H1 (cell line): Measurements from ENCODE around the gene MAP7D2. TPM values are rescaled to one million over a fixed set of nuclear protein-coding genes. Genes with fewer than 3 reads are reported as not detected.

ENCODE experiments used
- BRCA1 ChIP-seq: IDR thresholded peaks from 2 replicates; pipeline ENCODE4 v1.6.1; 2012; ENCODE audit warnings: low read depth, low read length, improper control_type of control experiment
- CEBPB ChIP-seq: IDR thresholded peaks from 2 replicates; pipeline ENCODE4 v1.6.1; 2012; ENCODE audit warnings: low read depth, low read length
- CHD2 ChIP-seq: IDR thresholded peaks from 2 replicates; pipeline ENCODE4 v1.6.1; 2012; ENCODE audit warnings: low read length, improper control_type of control experiment
- CREB1 ChIP-seq: IDR thresholded peaks from 2 replicates; pipeline ENCODE4 v1.6.1; 2012; ENCODE audit warnings: inconsistent platforms
- CTCF ChIP-seq, 3 experiments: IDR thresholded peaks; 1 replicate in 2 of 3; 2 replicates in 1 of 3; pipeline versions ENCODE4 v1.5.1 to v1.6.1; 2011; ENCODE audit warnings: low read length in 3 of 3, mild to moderate bottlenecking in 3 of 3, inconsistent platforms in 2 of 3, low read depth in 1 of 3, moderate library complexity in 1 of 3; ENCODE audit not compliant: insufficient read depth in 1 of 3; ENCODE audit errors: control extremely low read depth in 1 of 3
- EP300 ChIP-seq, 2 experiments: IDR thresholded peaks; 1 replicate in 1 of 2; 2 replicates in 1 of 2; pipeline ENCODE4 v1.6.1; 2011 to 2012; ENCODE audit warnings: low read depth in 2 of 2, low read length in 2 of 2, mild to moderate bottlenecking in 2 of 2, borderline replicate concordance in 1 of 2, inconsistent platforms in 1 of 2, moderate library complexity in 1 of 2
- HDAC2 ChIP-seq, 2 experiments: fragments of 300-600 bp in 1 of 2; sonication (generic) in 1 of 2; IDR thresholded peaks; 2 replicates each; pipeline ENCODE4 v1.6.1; 2011 to 2012; ENCODE audit warnings: low read depth in 2 of 2, low read length in 2 of 2, mild to moderate bottlenecking in 2 of 2, moderate library complexity in 2 of 2, borderline replicate concordance in 1 of 2, inconsistent platforms in 1 of 2
- ZNF274 ChIP-seq: IDR thresholded peaks from 2 replicates; pipeline ENCODE4 v1.7.0; 2012; ENCODE audit warnings: low read length, borderline replicate concordance; ENCODE audit errors: extremely low read depth
- polyA plus RNA-seq, 7 experiments: library from polyadenylated mRNA; depleted of rRNA in 3 of 7; stranded (reverse) in 5 of 7; unstranded in 2 of 7; fragments of >200 nt in 5 of 7; fragments of 200-250 nt in 2 of 7; gene quantifications; 1 replicate in 5 of 7; 2 replicates in 1 of 7; 4 replicates in 1 of 7; pipeline versions ENCODE4 v1.2.1 to v1.2.3, GENCODE V29; 2011 to 2013; ENCODE audit warnings: missing spikeins in 2 of 7, mixed read lengths in 2 of 7
- total RNA-seq: library from RNA; stranded (reverse); fragmentation: NEBNext Ultra II Directional; extraction: Animal tissue kit (Norgen Biotek cat#: 25700); gene quantifications from 2 replicates; pipeline ENCODE4 v1.2.1, GENCODE V29; 2021
- TF ChIP-seq, protein P1 (sequence below): fragments of 300-600 bp; sonication (generic); IDR thresholded peaks from 2 replicates; pipeline ENCODE4 v1.7.1; 2012; ENCODE audit warnings: low read length, moderate library complexity, mild to moderate bottlenecking, inconsistent platforms; ENCODE audit not compliant: insufficient replicate concordance

The MAP7D2 gene
- total and polyA plus RNA-seq, 2 of the 8 experiments (the other 6 are each of a cell fraction or from before 2014, with no cell fraction given): 0.65 to 0.83 TPM

- TF ChIP-seq, protein P1, sequence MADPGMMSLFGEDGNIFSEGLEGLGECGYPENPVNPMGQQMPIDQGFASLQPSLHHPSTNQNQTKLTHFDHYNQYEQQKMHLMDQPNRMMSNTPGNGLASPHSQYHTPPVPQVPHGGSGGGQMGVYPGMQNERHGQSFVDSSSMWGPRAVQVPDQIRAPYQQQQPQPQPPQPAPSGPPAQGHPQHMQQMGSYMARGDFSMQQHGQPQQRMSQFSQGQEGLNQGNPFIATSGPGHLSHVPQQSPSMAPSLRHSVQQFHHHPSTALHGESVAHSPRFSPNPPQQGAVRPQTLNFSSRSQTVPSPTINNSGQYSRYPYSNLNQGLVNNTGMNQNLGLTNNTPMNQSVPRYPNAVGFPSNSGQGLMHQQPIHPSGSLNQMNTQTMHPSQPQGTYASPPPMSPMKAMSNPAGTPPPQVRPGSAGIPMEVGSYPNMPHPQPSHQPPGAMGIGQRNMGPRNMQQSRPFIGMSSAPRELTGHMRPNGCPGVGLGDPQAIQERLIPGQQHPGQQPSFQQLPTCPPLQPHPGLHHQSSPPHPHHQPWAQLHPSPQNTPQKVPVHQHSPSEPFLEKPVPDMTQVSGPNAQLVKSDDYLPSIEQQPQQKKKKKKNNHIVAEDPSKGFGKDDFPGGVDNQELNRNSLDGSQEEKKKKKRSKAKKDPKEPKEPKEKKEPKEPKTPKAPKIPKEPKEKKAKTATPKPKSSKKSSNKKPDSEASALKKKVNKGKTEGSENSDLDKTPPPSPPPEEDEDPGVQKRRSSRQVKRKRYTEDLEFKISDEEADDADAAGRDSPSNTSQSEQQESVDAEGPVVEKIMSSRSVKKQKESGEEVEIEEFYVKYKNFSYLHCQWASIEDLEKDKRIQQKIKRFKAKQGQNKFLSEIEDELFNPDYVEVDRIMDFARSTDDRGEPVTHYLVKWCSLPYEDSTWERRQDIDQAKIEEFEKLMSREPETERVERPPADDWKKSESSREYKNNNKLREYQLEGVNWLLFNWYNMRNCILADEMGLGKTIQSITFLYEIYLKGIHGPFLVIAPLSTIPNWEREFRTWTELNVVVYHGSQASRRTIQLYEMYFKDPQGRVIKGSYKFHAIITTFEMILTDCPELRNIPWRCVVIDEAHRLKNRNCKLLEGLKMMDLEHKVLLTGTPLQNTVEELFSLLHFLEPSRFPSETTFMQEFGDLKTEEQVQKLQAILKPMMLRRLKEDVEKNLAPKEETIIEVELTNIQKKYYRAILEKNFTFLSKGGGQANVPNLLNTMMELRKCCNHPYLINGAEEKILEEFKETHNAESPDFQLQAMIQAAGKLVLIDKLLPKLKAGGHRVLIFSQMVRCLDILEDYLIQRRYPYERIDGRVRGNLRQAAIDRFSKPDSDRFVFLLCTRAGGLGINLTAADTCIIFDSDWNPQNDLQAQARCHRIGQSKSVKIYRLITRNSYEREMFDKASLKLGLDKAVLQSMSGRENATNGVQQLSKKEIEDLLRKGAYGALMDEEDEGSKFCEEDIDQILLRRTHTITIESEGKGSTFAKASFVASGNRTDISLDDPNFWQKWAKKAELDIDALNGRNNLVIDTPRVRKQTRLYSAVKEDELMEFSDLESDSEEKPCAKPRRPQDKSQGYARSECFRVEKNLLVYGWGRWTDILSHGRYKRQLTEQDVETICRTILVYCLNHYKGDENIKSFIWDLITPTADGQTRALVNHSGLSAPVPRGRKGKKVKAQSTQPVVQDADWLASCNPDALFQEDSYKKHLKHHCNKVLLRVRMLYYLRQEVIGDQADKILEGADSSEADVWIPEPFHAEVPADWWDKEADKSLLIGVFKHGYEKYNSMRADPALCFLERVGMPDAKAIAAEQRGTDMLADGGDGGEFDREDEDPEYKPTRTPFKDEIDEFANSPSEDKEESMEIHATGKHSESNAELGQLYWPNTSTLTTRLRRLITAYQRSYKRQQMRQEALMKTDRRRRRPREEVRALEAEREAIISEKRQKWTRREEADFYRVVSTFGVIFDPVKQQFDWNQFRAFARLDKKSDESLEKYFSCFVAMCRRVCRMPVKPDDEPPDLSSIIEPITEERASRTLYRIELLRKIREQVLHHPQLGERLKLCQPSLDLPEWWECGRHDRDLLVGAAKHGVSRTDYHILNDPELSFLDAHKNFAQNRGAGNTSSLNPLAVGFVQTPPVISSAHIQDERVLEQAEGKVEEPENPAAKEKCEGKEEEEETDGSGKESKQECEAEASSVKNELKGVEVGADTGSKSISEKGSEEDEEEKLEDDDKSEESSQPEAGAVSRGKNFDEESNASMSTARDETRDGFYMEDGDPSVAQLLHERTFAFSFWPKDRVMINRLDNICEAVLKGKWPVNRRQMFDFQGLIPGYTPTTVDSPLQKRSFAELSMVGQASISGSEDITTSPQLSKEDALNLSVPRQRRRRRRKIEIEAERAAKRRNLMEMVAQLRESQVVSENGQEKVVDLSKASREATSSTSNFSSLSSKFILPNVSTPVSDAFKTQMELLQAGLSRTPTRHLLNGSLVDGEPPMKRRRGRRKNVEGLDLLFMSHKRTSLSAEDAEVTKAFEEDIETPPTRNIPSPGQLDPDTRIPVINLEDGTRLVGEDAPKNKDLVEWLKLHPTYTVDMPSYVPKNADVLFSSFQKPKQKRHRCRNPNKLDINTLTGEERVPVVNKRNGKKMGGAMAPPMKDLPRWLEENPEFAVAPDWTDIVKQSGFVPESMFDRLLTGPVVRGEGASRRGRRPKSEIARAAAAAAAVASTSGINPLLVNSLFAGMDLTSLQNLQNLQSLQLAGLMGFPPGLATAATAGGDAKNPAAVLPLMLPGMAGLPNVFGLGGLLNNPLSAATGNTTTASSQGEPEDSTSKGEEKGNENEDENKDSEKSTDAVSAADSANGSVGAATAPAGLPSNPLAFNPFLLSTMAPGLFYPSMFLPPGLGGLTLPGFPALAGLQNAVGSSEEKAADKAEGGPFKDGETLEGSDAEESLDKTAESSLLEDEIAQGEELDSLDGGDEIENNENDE: no peak
- no peak for TF ChIP-seq EP300 (IDR thresholded peaks at IDR 0.05; ENCODE audit: borderline replicate concordance in 1 of 2, low read depth in 2 of 2, low read length in 2 of 2)
- no peak for TF ChIP-seq CREB1
- no peak for TF ChIP-seq CHD2
- no peak for TF ChIP-seq ZNF274
- TF ChIP-seq BRCA1: no peak
- TF ChIP-seq CTCF (IDR thresholded peaks at IDR 0.05; ENCODE audit: control extremely low read depth in 1 of 3, insufficient read depth in 1 of 3, low read depth in 1 of 3, low read length in 3 of 3): no peak
- TF ChIP-seq HDAC2 (IDR thresholded peaks at IDR 0.05; ENCODE audit: borderline replicate concordance in 1 of 2, low read depth in 2 of 2, low read length in 2 of 2): no peak
- TF ChIP-seq CEBPB: no peak
Observed at GRCh38 chrX:20032201-20032600, 84.5 kb downstream of the MAP7D2 start (continued).
